ENCODE results near the gene HVCN1.

HVCN1 gene

DNA sequence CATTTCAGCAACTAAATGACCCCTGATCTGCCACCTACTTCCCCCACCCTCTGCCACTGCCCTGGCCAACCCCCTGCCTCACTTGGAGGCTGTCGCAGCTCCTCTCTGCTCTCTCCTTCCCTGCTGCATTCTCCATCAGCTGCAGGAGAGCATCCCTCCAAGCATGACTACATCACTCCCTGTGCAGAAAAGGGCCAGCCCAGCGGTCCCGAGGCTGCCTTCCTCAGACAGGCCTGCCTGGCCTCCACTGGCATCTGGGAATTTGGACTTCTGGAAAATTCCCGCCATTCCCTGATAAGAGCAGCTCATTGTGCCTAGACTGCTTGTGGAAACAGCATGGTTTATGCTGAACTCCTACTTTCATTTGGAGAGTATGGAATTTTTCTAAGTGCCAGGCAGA is 12.7 kb downstream of the HVCN1 start:
- Histone ChIP-seq H3K4me3 (ENCODE audit: insufficient read depth, low read depth, low read length, poor library complexity, severe bottlenecking) (no peak overlapping the region), H3K4me1 (ENCODE audit: control insufficient read depth, insufficient read depth, low read length, poor library complexity, severe bottlenecking) (peaks cover 9% of the 10 kb centered on the region)

DNA sequence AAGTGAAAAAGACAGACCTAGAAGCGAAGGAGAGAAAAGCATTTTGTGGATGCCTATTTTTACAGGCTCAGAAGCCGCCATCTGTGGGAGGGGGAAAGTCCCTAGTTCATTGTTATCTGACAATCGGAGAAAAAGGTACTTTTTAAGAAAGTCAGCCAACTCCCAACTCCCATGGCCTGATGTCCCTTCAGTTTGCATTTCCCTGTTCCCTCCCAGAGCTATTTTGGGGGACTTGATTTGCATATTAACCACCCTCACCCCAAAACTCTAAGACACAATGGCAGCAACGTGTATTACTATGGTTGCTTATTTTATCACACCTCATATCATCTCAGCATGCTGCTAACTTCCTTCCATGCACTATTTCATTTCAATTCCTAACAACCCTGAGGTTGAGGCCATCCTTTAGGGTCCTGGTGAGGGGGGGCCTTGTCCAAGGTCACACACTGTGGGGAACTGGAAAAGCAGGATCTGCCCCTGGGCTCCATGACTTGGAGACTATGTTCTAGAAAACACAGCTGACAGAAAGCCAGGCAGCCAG is 18.7 kb downstream of the HVCN1 start:
- H3K9me3 ChIP-seq (ENCODE audit: control insufficient read depth, low read length) = peaks cover under 1% of the 10 kb centered on the region
- no peaks in the 10 kb centered on the region for H3K36me3 ChIP-seq (ENCODE audit: control insufficient read depth, insufficient read depth, low read length)
- H3K27ac ChIP-seq (ENCODE audit: insufficient read depth, low read length, poor library complexity, severe bottlenecking) = no peak overlapping the region
- DNase-seq = peak in 1 of 3 donors; percentile 5
- H3K27me3 ChIP-seq (replicated peaks; ENCODE audit: control insufficient read depth, insufficient read depth, low read length, poor library complexity, severe bottlenecking) = no peaks in the 10 kb centered on the region
- H3K4me1 ChIP-seq (ENCODE audit: control insufficient read depth, insufficient read depth, low read length, poor library complexity, severe bottlenecking) = peaks cover 12% of the 10 kb centered on the region
- no peak overlapping the region for H3K4me3 ChIP-seq (ENCODE audit: insufficient read depth, low read depth, low read length, poor library complexity, severe bottlenecking)

More for the DNA sequence above, 12.7 kb downstream of the HVCN1 start:
- DNase-seq = no peak
- Histone ChIP-seq H3K27ac (ENCODE audit: insufficient read depth, low read length, poor library complexity, severe bottlenecking) (no peak overlapping the region), H3K36me3 (ENCODE audit: control insufficient read depth, insufficient read depth, low read length) (no peaks in the 10 kb centered on the region), H3K27me3 (replicated peaks; ENCODE audit: control insufficient read depth, insufficient read depth, low read length, poor library complexity, severe bottlenecking) (no peaks in the 10 kb centered on the region), H3K9me3 (ENCODE audit: control insufficient read depth, low read length) (no peaks in the 10 kb centered on the region)

DNA sequence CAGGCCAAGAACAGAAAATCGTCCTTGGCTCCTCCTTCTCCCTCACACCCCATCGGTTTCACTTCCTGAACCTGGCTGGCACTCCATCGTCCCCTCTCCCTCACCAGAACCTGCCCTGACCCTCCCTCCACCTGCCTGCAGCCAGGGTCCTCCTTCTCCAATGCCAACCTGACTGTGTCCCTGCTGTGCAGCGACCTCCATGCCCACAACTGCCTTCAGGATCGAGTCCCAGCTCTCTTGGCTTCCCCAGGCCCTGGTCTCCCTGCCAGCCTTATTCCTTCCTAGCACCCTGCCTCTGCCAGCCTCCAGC is 19.8 kb downstream of the HVCN1 start:
- H3K4me3 ChIP-seq (ENCODE audit: insufficient read depth, low read depth, low read length, poor library complexity, severe bottlenecking) = no peak overlapping the region
- no peak for DNase-seq
- no peaks in the 10 kb centered on the region for H3K36me3 ChIP-seq (ENCODE audit: control insufficient read depth, insufficient read depth, low read length)
- H3K4me1 ChIP-seq (ENCODE audit: control insufficient read depth, insufficient read depth, low read length, poor library complexity, severe bottlenecking) = peaks cover 12% of the 10 kb centered on the region
- peaks cover 11% of the 10 kb centered on the region for H3K9me3 ChIP-seq (ENCODE audit: control insufficient read depth, low read length)
- H3K27me3 ChIP-seq (replicated peaks; ENCODE audit: control insufficient read depth, insufficient read depth, low read length, poor library complexity, severe bottlenecking) = no peaks in the 10 kb centered on the region
- H3K27ac ChIP-seq (ENCODE audit: insufficient read depth, low read length, poor library complexity, severe bottlenecking) = no peak overlapping the region

DNA sequence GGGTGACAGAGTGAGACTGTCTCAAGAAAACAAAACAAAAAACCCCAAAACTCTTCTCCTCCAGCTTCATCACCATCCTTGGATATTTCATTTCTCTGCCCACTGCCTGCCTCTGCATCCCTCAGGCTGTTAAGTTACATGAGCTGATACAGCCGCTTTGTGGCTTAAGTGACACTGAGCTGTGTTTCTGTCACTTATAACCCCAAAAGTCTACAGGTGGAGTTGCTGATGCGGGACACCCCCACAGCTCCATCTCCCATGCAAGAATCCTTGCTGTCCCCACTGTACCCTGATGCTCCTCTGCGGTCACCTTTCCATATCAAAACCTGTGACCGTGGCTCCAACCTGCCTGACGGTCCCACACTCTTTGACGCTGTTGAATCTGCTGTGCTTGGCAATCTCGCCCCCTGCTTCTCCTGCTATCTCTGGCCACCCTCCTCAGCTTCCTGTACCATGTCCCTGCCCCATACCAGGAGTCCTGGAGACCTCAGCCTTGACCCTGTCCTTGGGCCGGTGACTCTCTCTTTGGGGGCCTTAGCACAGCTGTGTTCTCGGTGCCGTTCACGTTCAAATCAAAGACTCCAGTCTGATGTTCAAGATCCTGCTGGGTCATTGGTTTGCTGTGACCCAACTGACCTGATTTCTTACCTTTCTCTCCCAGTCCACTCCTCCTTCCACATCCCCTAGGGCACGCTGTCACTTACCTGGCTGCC is 20.3 kb downstream of the HVCN1 start:
- no peaks in the 10 kb centered on the region for H3K36me3 ChIP-seq (ENCODE audit: control insufficient read depth, insufficient read depth, low read length)
- H3K27me3 ChIP-seq (replicated peaks; ENCODE audit: control insufficient read depth, insufficient read depth, low read length, poor library complexity, severe bottlenecking) = no peaks in the 10 kb centered on the region
- no peak overlapping the region for H3K27ac ChIP-seq (ENCODE audit: insufficient read depth, low read length, poor library complexity, severe bottlenecking)
- no peak for DNase-seq
- H3K9me3 ChIP-seq (ENCODE audit: control insufficient read depth, low read length) = peaks cover 15% of the 10 kb centered on the region
- H3K4me3 ChIP-seq (ENCODE audit: insufficient read depth, low read depth, low read length, poor library complexity, severe bottlenecking) = no peak overlapping the region
- peaks cover 12% of the 10 kb centered on the region for H3K4me1 ChIP-seq (ENCODE audit: control insufficient read depth, insufficient read depth, low read length, poor library complexity, severe bottlenecking)

DNA sequence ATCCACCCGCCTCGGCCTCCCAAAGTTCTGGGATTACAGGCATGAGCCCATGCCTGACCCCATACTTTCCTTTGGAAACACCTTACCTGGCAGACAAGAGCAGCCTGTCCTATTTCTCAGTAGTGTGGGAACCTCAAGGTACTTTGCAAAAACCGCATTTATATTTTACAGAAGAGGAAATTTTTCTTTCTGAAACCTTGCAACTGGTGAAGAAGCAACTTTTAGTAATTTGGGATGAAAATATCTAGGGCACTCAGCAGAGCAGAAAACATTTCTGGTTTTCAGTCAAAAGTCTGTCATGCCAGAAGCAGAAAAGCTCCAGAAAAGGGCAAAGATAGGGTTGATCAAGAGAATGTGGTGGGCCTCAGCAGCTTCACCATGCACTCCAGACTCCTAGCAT is 21.2 kb downstream of the HVCN1 start:
- Histone ChIP-seq H3K36me3 (ENCODE audit: control insufficient read depth, insufficient read depth, low read length) (no peaks in the 10 kb centered on the region), H3K27ac (ENCODE audit: insufficient read depth, low read length, poor library complexity, severe bottlenecking) (no peak overlapping the region), H3K4me1 (ENCODE audit: control insufficient read depth, insufficient read depth, low read length, poor library complexity, severe bottlenecking) (peaks cover 12% of the 10 kb centered on the region), H3K27me3 (replicated peaks; ENCODE audit: control insufficient read depth, insufficient read depth, low read length, poor library complexity, severe bottlenecking) (no peaks in the 10 kb centered on the region), H3K4me3 (ENCODE audit: insufficient read depth, low read depth, low read length, poor library complexity, severe bottlenecking) (no peak overlapping the region), H3K9me3 (ENCODE audit: control insufficient read depth, low read length) (peaks cover 15% of the 10 kb centered on the region)
- no peak for DNase-seq

DNA sequence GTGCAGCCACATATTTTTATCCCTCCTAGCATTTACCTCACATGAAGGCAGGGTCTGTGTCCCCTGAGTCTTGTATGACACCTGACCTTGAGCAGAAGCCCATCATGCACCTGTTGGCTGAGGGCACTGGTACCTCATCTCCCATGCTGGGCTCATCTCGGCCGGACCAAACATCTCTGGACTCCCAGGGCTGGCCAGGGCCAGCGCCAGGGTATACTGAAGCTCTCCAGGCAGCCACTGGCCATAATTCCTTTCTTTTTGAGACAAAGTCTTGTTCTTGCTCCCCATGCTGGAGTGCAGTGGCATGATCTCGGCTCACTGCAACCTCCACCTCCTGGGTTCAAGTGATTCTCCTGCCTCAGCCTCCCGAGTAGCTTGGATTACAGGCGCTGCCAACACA is 22.0 kb downstream of the HVCN1 start:
- Histone ChIP-seq H3K9me3 (ENCODE audit: control insufficient read depth, low read length) (peaks cover 15% of the 10 kb centered on the region), H3K4me3 (ENCODE audit: insufficient read depth, low read depth, low read length, poor library complexity, severe bottlenecking) (no peak overlapping the region), H3K4me1 (ENCODE audit: control insufficient read depth, insufficient read depth, low read length, poor library complexity, severe bottlenecking) (peaks cover 12% of the 10 kb centered on the region), H3K36me3 (ENCODE audit: control insufficient read depth, insufficient read depth, low read length) (no peaks in the 10 kb centered on the region), H3K27me3 (replicated peaks; ENCODE audit: control insufficient read depth, insufficient read depth, low read length, poor library complexity, severe bottlenecking) (no peaks in the 10 kb centered on the region), H3K27ac (ENCODE audit: insufficient read depth, low read length, poor library complexity, severe bottlenecking) (no peak overlapping the region)
- no peak for DNase-seq

DNA sequence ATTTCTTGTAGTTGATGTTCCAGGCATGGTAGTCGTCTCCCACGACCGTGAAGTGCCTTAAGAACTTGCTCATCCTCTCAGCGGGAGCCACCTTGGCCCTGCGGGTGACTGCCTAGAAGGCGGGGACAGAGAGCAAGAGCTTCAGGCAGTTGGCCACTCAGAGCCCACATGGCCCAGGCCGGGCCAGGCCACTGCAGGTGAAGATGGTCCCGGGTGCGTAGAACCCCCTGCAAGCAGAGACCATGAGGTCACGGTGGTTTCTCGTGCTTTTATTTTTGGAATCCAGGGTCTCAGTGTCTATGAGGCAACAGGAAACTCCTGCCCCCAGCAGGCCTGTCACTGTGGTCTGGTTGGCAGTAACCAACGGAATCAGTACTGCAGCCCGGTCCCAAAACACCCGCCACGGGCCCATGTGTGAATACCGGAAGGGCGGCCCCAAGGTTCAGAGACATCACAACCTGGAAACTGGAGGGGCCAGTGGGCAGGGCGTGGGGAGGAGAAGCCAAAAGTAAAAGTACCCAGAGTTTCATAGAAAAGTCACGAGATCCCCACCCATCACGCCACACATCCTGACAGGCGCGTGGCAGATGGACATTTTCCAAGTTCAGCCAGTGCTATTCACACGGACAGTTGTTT is 27.5 kb downstream of the HVCN1 start:
- H3K27ac ChIP-seq (ENCODE audit: insufficient read depth, low read length, poor library complexity, severe bottlenecking) = no peak overlapping the region
- H3K36me3 ChIP-seq (ENCODE audit: control insufficient read depth, insufficient read depth, low read length) = no peaks in the 10 kb centered on the region
- H3K4me1 ChIP-seq (ENCODE audit: control insufficient read depth, insufficient read depth, low read length, poor library complexity, severe bottlenecking) = no peaks in the 10 kb centered on the region
- peaks cover 15% of the 10 kb centered on the region for H3K9me3 ChIP-seq (ENCODE audit: control insufficient read depth, low read length)
- no peak for DNase-seq
- no peaks in the 10 kb centered on the region for H3K27me3 ChIP-seq (replicated peaks; ENCODE audit: control insufficient read depth, insufficient read depth, low read length, poor library complexity, severe bottlenecking)
- no peak overlapping the region for H3K4me3 ChIP-seq (ENCODE audit: insufficient read depth, low read depth, low read length, poor library complexity, severe bottlenecking)

DNA sequence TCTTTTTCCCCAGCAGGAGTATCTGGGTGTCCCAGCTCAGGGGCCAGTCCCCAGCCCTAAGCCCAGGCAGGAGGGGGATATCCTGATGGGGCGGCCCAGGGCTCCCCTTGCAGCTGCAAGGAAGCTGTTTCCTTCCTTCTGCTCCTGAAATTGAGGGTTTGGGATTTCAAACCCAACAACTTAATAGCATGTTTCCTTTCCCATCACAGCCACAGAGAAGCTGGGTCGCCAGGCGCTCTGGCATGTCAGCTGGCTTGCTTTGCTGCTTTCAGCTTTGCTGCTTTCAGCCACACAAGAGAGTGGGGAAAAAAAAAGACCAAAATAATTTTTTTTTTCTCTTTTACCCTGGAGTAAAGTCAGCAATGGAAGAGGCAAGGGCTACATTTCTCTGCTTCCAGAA is 30.0 kb downstream of the HVCN1 start:
- Histone ChIP-seq H3K4me1 (ENCODE audit: control insufficient read depth, insufficient read depth, low read length, poor library complexity, severe bottlenecking) (no peaks in the 10 kb centered on the region), H3K9me3 (ENCODE audit: control insufficient read depth, low read length) (peaks cover 2% of the 10 kb centered on the region), H3K36me3 (ENCODE audit: control insufficient read depth, insufficient read depth, low read length) (no peaks in the 10 kb centered on the region), H3K27me3 (replicated peaks; ENCODE audit: control insufficient read depth, insufficient read depth, low read length, poor library complexity, severe bottlenecking) (no peaks in the 10 kb centered on the region), H3K4me3 (ENCODE audit: insufficient read depth, low read depth, low read length, poor library complexity, severe bottlenecking) (no peak overlapping the region), H3K27ac (ENCODE audit: insufficient read depth, low read length, poor library complexity, severe bottlenecking) (no peak overlapping the region)
- DNase-seq = no peak

DNA sequence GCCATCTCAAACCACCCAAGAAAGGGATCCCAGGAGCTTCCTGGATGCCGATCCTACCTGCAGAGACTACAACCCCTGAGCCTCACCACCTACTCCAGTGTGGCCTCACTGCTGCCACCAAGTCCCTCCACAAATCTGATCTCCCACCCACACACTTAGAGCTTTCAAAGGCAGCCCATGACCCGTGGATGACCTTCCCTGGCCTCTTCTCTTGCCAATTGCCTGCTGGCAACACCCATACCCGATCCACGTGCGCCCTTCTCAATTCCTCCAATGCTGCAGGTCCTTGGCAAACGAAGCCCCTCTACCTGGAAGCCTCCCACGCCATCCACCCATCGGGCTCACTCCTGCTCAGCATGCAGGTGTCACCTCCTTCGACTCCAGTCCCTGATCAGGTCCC is 30.7 kb downstream of the HVCN1 start:
- no peaks in the 10 kb centered on the region for H3K9me3 ChIP-seq (ENCODE audit: control insufficient read depth, low read length)
- H3K4me1 ChIP-seq (ENCODE audit: control insufficient read depth, insufficient read depth, low read length, poor library complexity, severe bottlenecking) = no peaks in the 10 kb centered on the region
- no peaks in the 10 kb centered on the region for H3K27me3 ChIP-seq (replicated peaks; ENCODE audit: control insufficient read depth, insufficient read depth, low read length, poor library complexity, severe bottlenecking)
- H3K27ac ChIP-seq (ENCODE audit: insufficient read depth, low read length, poor library complexity, severe bottlenecking) = no peak overlapping the region
- no peak for DNase-seq
- H3K36me3 ChIP-seq (ENCODE audit: control insufficient read depth, insufficient read depth, low read length) = no peaks in the 10 kb centered on the region
- no peak overlapping the region for H3K4me3 ChIP-seq (ENCODE audit: insufficient read depth, low read depth, low read length, poor library complexity, severe bottlenecking)

DNA sequence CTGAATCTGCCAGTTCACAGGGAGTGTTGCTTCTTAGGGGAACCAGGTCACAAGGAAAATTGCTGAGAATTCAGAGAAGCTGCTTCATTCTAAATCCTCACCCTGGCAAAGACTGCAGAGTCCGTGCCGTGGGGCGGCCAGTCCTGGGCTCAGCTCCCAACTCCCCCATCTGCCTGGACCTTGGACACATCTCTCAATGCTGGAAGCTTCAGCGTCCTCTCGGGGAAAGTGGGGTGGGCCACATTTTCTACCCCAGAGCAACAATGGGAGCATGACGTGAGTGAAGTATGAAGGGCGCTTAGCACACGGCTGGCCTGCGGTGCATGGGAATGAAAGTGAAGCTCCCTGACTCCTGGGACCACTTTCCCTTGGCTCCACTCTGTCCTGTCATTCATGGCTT is 31.2 kb downstream of the HVCN1 start:
- H3K4me1 ChIP-seq (ENCODE audit: control insufficient read depth, insufficient read depth, low read length, poor library complexity, severe bottlenecking) = no peaks in the 10 kb centered on the region
- no peaks in the 10 kb centered on the region for H3K27me3 ChIP-seq (replicated peaks; ENCODE audit: control insufficient read depth, insufficient read depth, low read length, poor library complexity, severe bottlenecking)
- no peak overlapping the region for H3K27ac ChIP-seq (ENCODE audit: insufficient read depth, low read length, poor library complexity, severe bottlenecking)
- H3K9me3 ChIP-seq (ENCODE audit: control insufficient read depth, low read length) = no peaks in the 10 kb centered on the region
- DNase-seq = no peak
- H3K4me3 ChIP-seq (ENCODE audit: insufficient read depth, low read depth, low read length, poor library complexity, severe bottlenecking) = no peak overlapping the region
- H3K36me3 ChIP-seq (ENCODE audit: control insufficient read depth, insufficient read depth, low read length) = no peaks in the 10 kb centered on the region
